Measurements from ENCODE around the gene AKR7A3.
A peak's percentile ranks its signal among the peaks of the same experiment; 100 is the strongest.
"Not testable (repeated sequence)": the region's sequence is repeated elsewhere in the genome, so short reads cannot be mapped to it uniquely, and the experiment has no call there.

The AKR7A3 gene

DNA sequence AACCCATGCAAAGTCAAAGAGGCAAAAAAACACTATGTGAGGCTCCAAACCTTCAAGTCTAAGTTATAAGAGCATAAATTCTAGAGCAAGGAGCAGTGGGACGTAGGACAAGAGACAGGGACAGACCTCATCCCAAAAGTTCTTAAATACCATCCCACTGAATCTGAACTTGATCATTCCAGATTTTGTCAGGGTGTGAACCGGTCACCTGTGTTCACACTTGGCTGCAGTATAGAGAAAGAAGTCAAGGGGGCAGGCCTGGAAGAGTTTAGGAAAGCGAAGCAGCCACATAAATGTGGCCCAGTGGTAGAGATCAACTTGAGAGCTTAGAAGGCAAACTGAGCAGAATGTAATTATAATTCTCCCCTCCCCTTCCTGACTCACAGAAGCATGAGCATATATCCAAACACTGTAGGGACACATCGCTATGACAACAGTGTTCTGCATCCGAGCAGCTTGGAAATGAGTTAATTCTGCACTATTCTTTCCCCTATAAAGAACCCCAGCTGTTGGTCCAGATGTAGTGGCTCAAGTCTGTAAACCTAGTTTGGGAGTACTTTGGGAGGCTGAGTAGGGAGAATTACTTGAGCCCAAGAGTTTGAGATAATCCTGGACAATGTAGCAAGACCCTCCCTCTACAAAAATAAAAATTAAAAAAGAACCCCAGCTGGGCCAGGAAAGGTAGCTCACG is 20.7 kb upstream of the AKR7A3 start:
- DNase-seq (ENCODE audit: low read depth, low spot score) = peak; percentile 81
- no peak overlapping the region for H3K4me3 ChIP-seq (ENCODE audit: low read depth, low read length)
- TF ChIP-seq, protein P1, sequence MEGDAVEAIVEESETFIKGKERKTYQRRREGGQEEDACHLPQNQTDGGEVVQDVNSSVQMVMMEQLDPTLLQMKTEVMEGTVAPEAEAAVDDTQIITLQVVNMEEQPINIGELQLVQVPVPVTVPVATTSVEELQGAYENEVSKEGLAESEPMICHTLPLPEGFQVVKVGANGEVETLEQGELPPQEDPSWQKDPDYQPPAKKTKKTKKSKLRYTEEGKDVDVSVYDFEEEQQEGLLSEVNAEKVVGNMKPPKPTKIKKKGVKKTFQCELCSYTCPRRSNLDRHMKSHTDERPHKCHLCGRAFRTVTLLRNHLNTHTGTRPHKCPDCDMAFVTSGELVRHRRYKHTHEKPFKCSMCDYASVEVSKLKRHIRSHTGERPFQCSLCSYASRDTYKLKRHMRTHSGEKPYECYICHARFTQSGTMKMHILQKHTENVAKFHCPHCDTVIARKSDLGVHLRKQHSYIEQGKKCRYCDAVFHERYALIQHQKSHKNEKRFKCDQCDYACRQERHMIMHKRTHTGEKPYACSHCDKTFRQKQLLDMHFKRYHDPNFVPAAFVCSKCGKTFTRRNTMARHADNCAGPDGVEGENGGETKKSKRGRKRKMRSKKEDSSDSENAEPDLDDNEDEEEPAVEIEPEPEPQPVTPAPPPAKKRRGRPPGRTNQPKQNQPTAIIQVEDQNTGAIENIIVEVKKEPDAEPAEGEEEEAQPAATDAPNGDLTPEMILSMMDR (IDR thresholded peaks at IDR 0.05; ENCODE audit: low read depth, low read length) = no peak
- in situ Hi-C loops (cut with HindIII; ENCODE audit: low sequenced_read_pairs) = no loop called here

DNA sequence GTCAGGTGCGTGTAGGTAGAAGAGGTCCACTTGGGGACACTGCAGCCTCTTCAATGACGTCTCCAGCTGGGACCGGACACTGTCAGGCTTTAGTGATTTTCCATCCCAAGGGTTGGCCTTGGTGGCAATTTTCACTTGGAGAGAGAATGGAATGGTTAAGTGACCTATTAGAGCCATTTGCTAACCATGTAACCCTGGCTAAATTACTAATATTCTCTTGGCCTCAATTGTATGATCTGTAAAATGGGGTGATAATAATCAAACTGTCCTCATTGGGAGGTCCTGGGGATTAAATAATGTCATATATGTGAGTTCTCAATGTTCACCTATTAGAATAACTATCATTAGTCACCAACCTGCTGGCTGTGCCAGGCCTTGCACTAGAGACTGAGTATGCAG is 19.9 kb upstream of the AKR7A3 start:
- H3K4me3 ChIP-seq (ENCODE audit: low read depth, low read length) = no peak overlapping the region
- DNase-seq (ENCODE audit: low read depth, low spot score) = no peak
- in situ Hi-C loops (cut with HindIII; ENCODE audit: low sequenced_read_pairs) = no loop called here
- TF ChIP-seq, protein P1 (IDR thresholded peaks at IDR 0.05; ENCODE audit: low read depth, low read length) = no peak

DNA sequence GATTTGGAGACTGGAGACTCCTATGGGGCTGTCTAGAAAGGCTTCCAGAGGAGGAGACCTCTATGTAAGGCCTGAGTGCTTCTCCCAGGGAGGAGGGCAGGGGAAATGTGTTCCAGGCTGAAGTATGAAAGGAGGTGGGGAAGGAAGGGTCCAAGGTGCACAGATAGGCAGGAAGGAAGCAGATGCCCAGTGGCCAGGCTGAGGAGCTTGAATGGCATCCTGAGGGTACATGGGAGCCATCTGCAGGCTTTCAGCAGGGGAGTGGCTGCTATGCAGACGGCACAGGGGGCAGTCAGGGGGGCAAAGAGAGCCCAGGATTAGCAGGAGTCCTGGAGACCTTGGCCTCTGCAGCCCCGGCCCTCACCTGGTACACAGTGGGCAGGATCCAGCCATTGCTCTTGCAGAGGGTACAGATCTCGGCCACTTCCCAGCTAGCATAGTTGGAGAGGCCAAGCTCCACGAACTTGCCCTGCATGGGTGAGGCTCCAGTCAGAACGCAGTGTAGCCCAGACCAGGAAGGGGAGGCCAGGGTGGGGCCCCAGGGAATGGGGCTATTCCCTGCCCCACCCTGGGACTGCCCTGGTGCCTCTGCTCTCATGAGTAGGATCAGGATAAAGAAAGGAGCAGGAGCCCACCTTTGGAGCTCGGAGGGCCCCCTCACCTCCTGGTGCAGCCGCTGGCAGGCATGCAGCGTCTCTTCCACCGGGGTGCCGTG is 19.4 kb upstream of the AKR7A3 start:
- in situ Hi-C loops (cut with HindIII; ENCODE audit: low sequenced_read_pairs) = no loop called here
- TF ChIP-seq, protein P1 (IDR thresholded peaks at IDR 0.05; ENCODE audit: low read depth, low read length) = no peak
- no peak for DNase-seq (ENCODE audit: low read depth, low spot score)
- H3K4me3 ChIP-seq (ENCODE audit: low read depth, low read length) = no peak overlapping the region

DNA sequence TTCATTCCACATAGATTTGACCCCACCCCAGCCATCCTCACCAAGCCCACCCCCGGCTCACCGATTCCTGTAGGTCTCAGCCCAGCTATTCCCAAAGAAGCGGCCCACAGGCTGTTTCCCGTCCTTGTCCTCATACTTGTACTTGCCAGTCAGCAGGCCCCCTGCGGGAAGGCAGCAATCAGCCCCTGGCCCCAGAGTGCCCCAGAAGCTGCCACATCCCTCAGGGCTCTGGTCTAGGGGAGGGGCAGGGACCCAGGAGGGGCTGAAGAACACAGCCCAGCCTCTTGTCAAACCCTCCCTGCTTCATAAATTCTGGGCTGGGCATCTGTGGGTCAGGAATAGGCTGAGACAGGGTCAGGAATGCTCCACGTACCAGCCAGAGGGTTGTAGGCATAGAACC is 18.4 kb upstream of the AKR7A3 start:
- in situ Hi-C loops (cut with HindIII; ENCODE audit: low sequenced_read_pairs) = no loop called here
- TF ChIP-seq, protein P1 (IDR thresholded peaks at IDR 0.05; ENCODE audit: low read depth, low read length) = no peak
- no peak for DNase-seq (ENCODE audit: low read depth, low spot score)
- H3K4me3 ChIP-seq (ENCODE audit: low read depth, low read length) = no peak overlapping the region

DNA sequence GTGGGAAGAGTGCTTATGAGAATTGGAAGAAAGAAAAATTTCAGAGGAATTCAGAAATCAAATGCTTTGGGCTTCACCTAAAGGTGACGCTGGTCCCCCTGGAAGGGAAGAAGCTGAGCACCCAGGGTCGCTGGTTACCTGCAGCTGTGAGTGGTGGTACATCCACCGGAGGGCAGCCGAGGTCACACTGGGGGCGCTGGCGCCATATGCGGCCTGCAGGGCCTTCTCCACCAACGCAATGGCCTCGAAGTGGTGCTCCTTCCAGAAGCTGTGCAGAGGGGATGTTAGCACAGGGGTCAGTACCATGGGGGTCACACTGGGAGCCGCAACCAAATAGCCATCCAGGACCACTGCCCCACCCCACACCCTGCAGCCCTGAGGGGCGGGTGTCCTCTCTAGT is 17.3 kb upstream of the AKR7A3 start:
- in situ Hi-C loops (cut with HindIII; ENCODE audit: low sequenced_read_pairs) = no loop called here
- DNase-seq (ENCODE audit: low read depth, low spot score) = no peak
- TF ChIP-seq, protein P1 (IDR thresholded peaks at IDR 0.05; ENCODE audit: low read depth, low read length) = no peak
- no peak overlapping the region for H3K4me3 ChIP-seq (ENCODE audit: low read depth, low read length)

DNA sequence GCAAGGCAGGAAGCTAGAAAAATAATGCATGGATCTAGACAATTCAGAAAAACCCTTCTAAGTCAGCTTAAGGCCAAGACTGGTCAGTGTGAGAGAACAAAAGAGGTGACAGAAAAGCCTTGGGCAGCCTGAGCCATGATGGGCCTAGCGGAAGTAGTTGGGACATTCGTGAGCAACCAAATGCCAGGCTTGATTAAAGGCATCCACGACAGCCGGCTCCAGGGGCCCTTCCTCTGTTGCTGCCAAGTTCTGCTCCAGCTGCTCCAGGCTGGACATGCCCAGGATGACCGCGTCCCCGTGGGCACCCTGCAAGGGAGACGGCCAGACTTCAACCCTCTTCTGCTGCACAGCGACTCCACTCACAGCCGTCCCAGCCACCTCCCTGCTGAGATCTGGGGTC is 15.5 kb upstream of the AKR7A3 start:
- H3K4me3 ChIP-seq (ENCODE audit: low read depth, low read length); DNase-seq (ENCODE audit: low read depth, low spot score); in situ Hi-C loops (cut with HindIII; ENCODE audit: low sequenced_read_pairs): not testable (repeated sequence)

DNA sequence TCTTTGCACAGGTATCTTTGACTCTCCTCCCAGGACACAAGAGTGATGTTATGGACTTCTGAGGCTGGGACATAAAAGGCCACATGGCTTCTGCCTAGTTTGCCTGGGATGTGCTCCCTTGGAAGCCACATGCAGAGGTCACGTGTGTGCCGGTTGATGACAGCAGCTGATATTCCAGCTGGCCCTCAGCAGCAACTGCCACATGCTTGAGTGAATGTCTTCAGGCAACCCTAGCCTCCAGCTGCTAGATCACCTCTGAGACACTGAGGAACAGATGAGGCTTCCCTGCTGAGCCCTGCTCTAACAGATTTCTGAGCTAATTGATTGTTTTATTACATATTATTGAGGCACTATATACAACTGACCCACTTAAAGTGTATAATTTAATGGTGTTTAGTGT is 11.6 kb upstream of the AKR7A3 start:
- TF ChIP-seq, protein P1 (IDR thresholded peaks at IDR 0.05; ENCODE audit: low read depth, low read length) = no peak
- DNase-seq (ENCODE audit: low read depth, low spot score) = no peak
- in situ Hi-C loops (cut with HindIII; ENCODE audit: low sequenced_read_pairs) = no loop called here
- no peak overlapping the region for H3K4me3 ChIP-seq (ENCODE audit: low read depth, low read length)
